Skin epidermis (tissue), 12 donors: Measurements from ENCODE around the gene CAPN9.
"Not testable (repeated sequence)": the region's sequence is repeated elsewhere in the genome, so short reads cannot be mapped to it uniquely, and the experiment has no call there.

ENCODE experiments used
- H3K27ac ChIP-seq, 21 experiments: fragments of 200-600 bp; sonication (generic) in 11 of 21; one replicate each; pipeline ENCODE4 v1.5.0; 2020; ENCODE audit warnings: mild to moderate bottlenecking in 3 of 21, inconsistent platforms in 2 of 21, moderate library complexity in 2 of 21
- H3K4me3 ChIP-seq, 7 experiments: fragments of 200-600 bp; sonication (generic) in 2 of 7; one replicate each; pipeline ENCODE4 v1.5.0; 2020; ENCODE audit warnings: inconsistent platforms in 2 of 7, mild to moderate bottlenecking in 2 of 7, moderate library complexity in 1 of 7

CAPN9 gene

DNA sequence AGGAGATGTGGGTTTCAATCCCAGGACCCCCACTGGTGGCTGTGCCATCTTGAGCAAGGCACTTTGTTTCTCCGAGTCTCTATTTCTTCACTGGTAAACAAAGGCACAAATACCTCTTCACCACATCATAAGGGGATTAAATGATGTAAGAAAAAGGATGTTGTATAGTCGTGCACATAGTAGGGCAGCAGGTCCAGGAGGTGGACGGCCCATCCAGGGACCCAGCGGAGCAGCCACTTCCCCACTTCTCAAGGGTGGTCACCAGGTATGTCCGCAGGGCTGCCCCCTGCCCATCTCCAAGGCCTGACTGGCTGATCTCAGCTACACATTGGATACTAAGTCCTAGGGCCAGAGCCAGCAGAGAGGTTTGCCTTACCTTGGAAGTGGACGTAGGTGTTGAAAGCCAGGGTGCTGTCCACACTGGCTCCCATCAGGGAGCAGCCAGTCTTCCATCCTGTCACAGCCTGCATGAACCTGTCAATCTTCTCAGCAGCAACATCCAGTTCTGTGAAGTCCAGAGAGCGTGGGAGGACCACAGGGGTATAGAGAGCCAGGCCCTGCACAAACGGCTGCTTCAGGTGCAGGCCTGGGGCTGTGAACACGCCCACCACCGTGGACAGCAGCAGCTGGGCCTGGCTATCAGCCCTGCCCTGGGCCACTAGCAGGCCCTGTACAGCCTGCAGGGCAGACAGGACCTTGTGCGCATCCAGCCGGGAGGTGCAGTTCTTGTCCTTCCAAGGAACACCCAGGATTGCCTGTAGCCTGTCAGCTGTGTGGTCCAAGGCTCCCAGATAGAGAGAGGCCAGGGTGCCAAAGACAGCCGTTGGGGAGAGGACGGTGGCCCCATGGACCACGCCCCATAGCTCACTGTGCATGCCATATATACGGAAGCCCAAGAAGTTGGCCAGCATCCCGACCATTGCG is 37.3 kb upstream of the CAPN9 start:
- no peak overlapping the region for H3K27ac ChIP-seq
- no peak overlapping the region for H3K4me3 ChIP-seq

DNA sequence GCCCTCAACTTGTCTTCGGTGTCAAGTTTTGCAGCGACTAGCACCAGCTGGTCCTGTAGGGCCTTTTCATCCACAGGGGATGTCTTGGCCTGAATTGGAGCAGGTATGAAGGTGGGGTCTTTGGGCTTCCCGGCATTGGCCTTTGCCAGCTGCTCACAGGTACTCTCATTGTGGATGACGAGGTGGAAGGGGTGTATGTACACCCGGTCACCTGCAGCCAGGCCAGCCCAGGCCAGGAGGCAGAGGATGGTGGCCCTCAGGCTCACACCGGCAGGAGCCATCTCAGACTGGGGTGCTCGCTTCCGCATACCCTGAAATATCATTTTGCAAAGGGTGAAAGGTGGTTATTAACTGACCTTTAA is 36.7 kb upstream of the CAPN9 start:
- Histone ChIP-seq H3K27ac (no peak overlapping the region), H3K4me3 (no peak overlapping the region)

DNA sequence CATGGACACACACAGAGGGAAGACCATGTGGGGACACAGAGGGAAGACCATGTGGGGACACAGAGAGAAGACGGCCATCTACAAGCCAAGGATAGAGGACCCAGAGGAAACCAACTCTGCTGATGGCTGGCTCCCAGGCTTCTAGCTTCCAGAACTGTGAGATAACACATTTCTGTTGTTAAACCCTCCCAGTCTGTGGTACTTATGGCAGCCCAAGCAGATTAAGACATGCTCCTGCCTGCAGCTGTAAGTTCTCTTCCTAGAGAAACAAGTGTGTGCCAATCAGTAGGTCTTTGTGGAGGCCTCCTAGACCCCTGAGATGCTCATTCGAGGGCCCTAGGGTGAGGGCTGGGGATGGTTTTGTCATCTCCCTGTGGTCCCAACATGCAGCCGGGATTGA is 35.9 kb upstream of the CAPN9 start:
- Histone ChIP-seq H3K27ac (no peak overlapping the region), H3K4me3 (no peak overlapping the region)

DNA sequence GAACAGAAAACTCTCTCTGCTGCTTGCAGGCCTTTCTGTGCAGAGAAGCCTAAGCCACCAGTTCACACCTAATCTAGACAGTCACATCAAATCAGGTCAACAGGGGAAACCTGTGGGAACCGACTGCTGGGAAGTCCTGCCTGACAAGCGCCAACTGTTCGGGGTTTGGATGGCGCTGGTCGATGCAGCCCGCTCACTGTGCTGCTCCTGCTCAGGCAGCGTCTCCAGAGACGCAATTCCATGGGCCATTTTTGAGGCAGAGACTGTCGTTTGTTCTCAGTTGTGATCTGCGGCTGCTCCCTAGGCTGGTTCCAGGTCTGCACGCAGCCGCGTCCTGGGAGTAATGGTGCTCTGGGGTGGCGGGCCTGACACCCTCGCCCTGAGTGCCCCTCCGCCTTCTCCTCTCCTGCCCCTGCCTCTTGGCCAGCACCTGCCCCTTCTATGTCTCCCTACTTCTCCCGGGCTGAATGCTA is 34.7 kb upstream of the CAPN9 start:
- Histone ChIP-seq H3K27ac (no peak overlapping the region), H3K4me3 (no peak overlapping the region)

DNA sequence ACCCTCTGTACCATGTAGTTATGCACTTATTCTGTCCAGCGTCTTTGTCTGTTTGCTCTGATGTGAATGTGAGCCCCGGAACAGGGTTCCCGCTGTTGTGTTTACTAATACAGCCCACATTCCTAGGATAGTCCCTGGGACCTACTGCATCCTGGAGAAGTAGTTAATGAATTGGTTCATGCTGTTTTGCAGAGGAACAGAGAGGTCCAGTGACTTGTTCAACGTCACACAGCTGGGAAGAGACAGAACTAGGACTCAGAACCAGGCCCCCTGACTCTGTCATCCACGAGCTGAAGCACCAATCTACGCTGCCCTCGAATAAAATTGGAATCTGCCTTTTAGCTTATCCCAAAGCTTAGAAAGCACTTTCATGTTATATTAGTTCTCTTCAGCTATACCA is 34.0 kb upstream of the CAPN9 start:
- Histone ChIP-seq H3K4me3 (no peak overlapping the region), H3K27ac (no peak overlapping the region)

DNA sequence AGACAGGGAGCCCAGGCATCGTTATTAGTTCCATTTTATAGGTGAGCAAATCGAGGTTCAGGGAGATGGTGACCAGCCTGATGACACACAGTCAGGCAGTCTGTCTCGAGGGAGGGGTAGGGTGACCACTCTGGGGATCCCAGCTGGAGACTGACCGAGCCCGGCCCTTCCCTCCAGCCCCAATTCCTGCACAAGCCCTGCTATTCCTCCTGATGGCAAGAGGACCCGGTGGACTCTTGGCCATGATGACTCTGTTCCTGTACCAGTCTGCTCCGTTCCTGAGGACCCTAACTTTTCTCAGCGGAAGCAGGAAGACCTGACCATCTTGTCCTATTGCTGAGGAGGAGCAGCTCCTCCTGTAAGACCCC is 33.7 kb upstream of the CAPN9 start:
- Histone ChIP-seq H3K4me3 (no peak overlapping the region), H3K27ac (no peak overlapping the region)

DNA sequence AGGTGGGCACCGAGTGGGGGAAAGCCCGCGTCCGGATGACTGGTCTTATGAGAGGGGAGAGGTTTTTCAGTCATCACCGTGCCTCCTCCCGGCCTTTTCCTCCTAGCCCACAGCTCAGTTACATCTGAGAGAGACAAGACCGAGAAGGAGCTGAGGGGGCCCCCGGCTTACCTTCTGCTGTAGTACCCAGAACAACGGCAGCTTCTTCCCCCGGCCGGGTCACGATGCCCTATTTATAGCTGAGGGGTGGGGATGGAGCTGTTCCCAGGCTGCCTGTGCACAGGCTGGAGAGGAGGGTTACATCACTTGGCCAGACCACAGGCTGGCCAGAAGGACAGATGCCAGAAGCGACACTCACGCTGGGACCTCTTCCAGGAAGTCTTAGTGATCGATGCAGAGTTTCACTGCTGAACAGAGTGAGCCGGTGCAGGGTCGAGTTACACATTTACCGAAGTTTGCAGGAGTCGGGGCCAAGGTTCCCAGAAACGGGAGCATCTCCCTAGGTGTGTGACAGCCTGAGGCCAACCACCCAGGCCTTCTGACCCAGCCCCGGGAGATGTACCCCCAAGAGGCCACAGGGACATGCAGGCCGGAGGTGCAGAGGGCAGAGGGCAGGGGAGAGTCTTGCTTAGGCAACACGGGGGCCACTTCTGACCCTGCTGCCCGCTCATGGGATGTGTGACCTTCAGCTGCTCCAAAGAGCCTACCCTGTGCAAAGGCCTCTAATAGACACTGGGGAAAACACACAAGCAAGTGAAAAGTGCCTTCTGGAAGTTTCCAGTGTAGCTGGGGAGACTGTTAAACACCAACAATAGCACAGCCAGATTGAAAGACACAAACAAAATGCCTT is 33.0 kb upstream of the CAPN9 start, which contains the start of gene AGT:
Gene AGT (minus strand): TSS at position 208 of the 850 bp plus-strand sequence. CDS start 3,299 bp downstream, outside the sequence.
- Histone ChIP-seq H3K4me3 (no peak within 1 kb of the TSS), H3K27ac (no peak within 1 kb of the TSS)

DNA sequence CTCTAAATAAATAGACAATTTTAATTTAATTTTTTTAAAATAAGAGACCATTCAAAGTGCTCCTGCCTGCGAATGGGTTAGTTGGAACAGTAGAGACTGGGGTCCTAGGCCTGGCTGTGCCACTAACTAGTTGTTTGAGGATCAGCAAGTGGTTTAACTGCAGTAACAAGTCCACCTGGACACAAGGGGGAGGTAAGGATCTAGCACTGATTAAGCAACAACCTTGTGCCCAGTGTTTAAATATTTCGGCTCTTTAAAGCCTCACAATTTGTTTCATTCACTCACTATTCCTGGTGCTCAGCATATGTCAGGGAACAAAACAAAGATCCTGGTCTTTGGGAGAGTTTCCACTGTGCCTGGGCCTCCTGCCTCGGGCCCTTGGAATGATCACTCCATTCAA is 31.7 kb upstream of the CAPN9 start:
- Histone ChIP-seq H3K4me3 (no peak overlapping the region), H3K27ac (no peak overlapping the region)

DNA sequence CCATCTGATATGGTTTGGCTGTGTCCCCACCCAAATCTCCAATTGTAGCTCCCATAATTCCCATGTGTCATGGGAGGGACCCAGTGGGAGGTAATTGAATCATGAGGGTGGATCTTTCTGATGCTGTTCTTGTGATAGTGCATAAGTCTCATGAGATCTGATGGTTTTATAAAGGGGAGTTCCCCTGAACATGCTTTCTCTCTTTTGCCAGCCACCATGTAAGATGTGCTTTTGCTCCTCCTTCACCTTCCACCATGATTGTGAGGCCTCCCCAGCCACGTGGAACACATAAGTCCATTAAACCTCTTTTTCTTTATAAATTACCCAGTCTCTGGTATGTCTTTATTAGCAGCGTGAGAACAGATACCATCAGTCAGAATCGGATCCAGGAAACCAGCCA is 30.7 kb upstream of the CAPN9 start:
- not testable (repeated sequence) for H3K4me3 ChIP-seq, H3K27ac ChIP-seq

DNA sequence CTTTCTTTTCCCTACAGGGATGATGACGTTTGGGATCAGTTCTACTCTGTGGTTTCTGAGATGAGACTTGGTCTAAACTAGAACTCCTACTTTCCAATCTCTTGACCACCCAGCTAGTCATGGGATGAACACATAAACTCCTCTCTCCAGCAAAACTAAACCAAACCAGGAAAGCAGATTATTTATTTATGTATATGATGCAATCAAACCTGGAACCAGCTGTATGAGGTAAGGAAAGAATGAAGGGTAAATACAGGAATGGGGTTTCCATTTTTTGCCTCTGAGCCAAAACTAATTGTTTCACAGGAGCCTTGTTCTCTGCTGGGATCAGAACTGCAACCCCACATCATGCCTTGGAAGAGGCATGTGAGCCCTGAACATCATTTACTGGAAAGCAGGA is 29.9 kb upstream of the CAPN9 start:
- H3K4me3 ChIP-seq, result no peak overlapping the region
- no peak overlapping the region for H3K27ac ChIP-seq

DNA sequence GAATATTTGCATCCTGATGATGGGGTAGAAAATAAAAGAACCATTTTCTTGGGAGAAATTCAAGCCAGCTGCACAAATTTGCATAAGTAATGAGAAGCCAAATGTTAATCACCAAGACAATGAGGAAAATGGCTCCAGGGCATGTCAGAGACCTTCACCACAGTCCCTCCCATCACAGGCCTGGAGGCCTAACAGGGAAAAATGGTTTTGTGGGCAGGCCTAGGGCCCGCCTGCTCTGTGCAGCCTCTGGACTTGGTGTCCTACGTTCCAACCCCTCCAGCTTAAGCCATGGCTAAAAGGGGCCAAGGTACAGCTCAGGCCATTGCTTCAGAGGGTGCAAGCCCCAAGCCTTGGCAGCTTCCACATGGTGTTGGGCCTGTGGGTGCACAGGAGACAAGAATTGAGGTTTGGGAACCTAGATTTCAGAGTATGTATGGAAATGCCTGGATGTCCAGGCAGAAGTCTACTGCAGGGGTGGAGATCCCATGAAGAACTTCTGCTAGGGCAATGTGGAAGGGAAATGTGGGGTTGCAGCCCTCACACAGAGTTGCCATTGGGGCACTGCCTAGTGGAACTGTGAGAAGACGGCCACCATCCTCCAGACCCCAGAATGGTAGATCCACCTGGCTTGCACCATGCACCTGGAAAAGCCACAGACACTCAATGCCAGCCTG is 25.2 kb upstream of the CAPN9 start:
- not testable (repeated sequence) for H3K4me3 ChIP-seq, H3K27ac ChIP-seq

DNA sequence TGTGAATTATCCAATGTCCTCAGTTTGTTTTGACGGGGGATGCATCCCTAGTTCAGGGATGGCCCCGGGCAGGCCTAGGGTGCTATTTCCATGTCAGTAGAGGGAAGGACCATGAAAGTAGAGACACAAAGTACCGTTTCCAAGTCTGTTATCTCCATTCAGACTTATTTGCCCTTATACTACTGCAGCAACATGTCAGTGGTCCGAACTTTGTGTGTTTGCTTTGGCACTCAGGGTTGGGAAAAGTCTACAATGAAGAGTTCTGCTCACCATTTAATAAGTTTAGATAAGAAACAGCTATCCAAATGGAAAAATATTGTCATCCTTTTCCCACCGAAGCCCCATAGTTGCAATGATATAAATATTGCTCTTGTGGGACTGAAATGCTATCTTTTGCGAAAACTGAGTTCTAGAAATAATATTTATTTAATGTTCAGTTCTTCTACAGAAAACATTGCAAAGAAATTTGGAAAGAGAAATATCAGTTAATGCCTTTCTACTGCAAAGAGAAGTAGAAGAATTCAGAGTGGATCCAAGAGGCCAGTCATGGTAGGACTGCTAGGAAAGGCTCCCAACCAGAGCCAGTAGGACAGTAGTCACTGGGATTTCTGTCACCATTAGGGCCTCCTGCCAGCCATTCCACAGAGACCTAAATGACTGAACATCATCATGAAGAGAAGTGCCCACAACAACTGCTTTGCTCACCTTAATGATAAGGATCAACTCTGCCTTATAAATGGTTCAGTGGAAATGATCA is 21.8 kb upstream of the CAPN9 start:
- no peak overlapping the region for H3K4me3 ChIP-seq
- no peak overlapping the region for H3K27ac ChIP-seq

DNA sequence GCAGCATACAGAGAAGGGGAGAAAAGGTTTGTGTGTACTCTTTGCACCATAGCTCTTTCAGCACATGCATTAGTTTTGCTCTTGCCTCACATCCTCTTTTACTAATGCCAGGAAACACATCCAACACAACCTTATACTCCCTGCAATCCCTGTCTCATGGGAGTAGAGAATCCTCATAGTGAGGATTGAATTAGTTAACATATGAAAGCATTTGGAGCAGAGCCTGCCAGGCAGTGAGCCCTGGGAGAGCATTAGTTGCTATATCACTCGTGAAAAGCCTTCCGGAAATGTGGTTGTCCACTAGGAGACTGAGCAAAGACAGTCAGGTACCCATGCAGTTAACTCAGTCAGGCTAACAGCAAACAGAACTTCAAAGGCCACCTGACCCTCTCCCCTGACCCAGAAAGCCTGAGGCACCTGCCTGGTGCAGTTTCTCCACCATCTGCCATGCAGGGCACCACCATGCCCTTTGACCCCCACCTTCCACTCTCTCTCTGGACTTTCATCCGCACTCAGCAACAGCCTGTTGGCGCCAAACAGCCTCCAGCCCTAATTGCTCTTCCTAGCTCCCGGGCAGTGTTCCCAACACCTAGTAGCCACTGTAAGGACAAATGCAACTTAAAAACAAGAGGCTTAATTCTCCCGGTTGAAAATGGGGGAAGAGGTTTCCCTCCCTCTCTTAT is 18.3 kb upstream of the CAPN9 start:
- Histone ChIP-seq H3K27ac (no peak overlapping the region), H3K4me3 (no peak overlapping the region)

DNA sequence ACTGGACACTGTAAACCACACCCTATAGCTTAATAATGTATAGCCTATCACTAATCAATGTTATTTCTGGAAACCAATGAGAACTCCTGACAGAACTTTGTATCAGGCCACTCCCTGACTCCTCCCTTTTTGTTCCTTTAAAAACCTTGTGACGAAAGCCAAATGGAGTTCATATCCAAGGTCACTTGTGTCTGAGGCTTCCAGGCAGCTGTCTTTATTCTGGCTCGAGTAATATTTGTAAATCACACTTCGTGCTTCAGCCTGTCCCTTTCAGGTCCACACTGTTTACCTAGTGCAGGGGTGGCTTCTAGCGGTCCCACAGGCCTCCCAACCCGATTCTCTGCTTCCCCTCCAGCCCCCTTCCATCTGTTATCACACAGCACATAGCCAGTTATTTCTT is 16.2 kb upstream of the CAPN9 start:
- no peak overlapping the region for H3K4me3 ChIP-seq
- no peak overlapping the region for H3K27ac ChIP-seq

DNA sequence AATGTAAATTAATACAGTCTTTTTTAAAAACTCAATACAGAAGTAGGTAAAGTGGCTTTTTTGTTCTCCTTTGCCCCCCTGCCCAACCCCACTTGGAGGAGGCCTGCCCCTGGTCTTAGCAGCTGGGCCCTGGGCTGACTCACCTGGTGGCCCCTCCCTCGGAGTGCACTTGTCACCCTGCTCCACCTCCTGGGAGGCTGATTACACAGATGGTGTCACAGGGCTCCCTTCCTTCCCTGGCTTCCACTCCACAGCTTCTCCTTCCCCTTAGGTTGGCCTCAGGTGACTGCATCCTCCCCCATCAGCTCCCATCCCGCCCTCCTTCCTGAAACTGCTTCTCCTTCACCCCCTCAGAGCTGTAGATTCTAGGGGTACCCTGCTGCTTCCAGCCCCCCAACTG is 11.7 kb upstream of the CAPN9 start:
- H3K27ac ChIP-seq, result no peak overlapping the region
- no peak overlapping the region for H3K4me3 ChIP-seq

DNA sequence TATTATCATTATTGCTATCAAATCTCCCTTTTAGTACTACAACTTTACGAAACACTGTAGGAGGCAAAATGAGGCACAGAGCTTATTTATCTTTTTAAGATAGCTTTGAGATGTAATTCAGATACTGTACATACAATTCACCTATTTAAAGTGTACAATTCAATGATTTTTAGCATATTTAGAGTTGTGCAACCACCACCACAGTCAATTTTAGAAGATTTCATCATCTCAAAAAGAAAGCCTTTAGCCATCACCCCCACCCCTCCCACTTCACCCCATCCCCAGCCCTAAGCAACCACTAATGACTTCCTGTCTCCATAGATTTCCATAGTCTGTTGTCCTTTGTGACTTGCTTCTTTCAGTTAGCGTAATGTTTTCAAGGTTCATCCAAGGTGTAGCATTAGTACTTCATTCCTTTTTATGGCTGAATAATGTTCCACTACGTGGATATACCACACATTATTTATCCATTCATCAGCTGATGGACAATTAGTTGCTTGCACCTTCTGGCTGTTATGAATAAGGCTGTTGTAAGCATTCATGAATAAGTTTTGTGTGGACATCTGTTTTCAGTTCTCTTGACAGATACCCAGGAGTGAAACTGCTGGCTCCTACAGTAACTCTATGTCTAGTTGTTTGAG is 9.4 kb upstream of the CAPN9 start:
- no peak overlapping the region for H3K27ac ChIP-seq
- no peak overlapping the region for H3K4me3 ChIP-seq

DNA sequence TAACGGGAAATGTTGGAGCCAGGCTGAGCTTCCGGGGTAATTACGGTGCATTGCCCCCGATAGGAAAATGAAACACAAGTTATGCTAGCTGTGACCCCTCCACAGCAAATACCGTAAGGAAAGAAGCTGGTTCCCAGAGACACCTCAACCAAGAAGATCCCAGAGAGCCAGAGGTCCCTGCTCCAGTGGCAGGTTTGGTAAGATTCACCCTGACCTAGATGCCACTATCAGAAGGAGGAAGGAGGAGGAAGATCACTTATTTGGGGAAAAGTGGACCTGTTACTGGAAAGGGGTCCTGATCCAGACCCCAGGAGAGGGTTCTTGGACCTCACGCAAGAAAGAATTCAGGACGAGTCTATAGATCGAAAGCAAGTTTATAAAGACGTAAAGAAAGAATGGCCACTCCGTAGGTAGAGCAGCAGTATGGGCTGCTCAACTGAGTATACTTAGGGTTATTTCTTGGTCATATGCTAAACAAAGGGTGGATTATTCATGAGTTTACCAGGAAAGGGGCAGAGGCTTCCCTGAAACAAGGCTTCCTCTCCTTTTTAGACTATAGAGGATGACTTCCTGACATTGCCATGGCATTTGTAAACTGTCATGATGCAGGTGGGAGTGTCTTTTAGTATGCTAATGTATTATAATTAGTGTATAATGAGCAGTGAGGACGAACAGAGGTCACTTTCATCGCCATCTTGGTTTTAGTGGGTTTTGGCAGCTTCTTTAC is 7.5 kb upstream of the CAPN9 start:
- H3K27ac ChIP-seq, result no peak overlapping the region
- H3K4me3 ChIP-seq, result no peak overlapping the region

DNA sequence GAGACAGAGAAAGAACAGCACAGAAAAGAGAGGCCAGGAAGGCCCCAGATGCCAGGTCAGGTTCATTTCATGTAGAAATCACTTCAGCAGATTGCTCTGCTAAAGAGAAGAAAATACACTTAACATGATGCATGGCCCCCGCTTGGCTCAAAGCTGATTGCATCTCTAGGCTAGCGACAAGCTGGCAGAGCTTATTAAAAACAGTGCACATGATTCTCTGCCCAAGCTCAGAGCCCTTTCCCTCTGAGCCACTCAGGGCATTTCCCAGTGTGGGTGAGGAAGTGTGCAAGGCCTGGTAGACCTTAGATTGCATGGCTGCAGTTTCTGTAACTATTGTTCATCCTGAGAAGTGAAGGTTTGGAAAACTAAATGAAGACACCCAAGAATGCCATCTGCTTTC is 3.3 kb upstream of the CAPN9 start:
- no peak overlapping the region for H3K4me3 ChIP-seq
- H3K27ac ChIP-seq, result no peak overlapping the region
